Prostate gland (tissue), 2 donors: ENCODE results near the gene MED12L.

Source experiments
- POLR2A ChIP-seq: fragments of 450-650 bp; IDR thresholded peaks from one replicate; pipeline ENCODE4 v1.6.1; 2016; ENCODE audit warnings: antibody characterized with exemption, mild to moderate bottlenecking
- POLR2AphosphoS5 ChIP-seq: sonication (generic); formaldehyde crosslinking; IDR thresholded peaks from one replicate; pipeline ENCODE4 v1.6.1; 2017; ENCODE audit warnings: antibody characterized with exemption
- TF ChIP-seq, protein P1 (sequence below), 4 experiments: fragments of 200-600 bp in 2 of 4; fragments of 450-650 bp in 2 of 4; sonication (generic) in 2 of 4; IDR thresholded peaks; 1 replicate in 3 of 4; 2 replicates in 1 of 4; pipeline ENCODE4 v1.5.1; 2016 to 2019; ENCODE audit warnings: antibody characterized with exemption in 4 of 4, mild to moderate bottlenecking in 2 of 4, moderate library complexity in 2 of 4

GRCh38 chr3:151357463-151357850, 272.0 kb downstream of the MED12L start:
- TF ChIP-seq, protein P1, sequence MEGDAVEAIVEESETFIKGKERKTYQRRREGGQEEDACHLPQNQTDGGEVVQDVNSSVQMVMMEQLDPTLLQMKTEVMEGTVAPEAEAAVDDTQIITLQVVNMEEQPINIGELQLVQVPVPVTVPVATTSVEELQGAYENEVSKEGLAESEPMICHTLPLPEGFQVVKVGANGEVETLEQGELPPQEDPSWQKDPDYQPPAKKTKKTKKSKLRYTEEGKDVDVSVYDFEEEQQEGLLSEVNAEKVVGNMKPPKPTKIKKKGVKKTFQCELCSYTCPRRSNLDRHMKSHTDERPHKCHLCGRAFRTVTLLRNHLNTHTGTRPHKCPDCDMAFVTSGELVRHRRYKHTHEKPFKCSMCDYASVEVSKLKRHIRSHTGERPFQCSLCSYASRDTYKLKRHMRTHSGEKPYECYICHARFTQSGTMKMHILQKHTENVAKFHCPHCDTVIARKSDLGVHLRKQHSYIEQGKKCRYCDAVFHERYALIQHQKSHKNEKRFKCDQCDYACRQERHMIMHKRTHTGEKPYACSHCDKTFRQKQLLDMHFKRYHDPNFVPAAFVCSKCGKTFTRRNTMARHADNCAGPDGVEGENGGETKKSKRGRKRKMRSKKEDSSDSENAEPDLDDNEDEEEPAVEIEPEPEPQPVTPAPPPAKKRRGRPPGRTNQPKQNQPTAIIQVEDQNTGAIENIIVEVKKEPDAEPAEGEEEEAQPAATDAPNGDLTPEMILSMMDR (IDR thresholded peaks at IDR 0.05), result no peak
- TF ChIP-seq POLR2A (no peak), POLR2AphosphoS5 (no peak)
